H9 (cell line): ENCODE measurements around the gene NR1I2. TPM values are rescaled to one million over a fixed set of nuclear protein-coding genes. Genes with fewer than 3 reads are reported as not detected.

ENCODE experiments used
- DNase-seq: peaks from one replicate; pipeline ENCODE4 v3.0.0-alpha.2; 2017
- H2AFZ ChIP-seq: one replicate; pipeline ENCODE4 v1.6.1; 2013; ENCODE audit warnings: mild to moderate bottlenecking, low read length, control low read depth, moderate library complexity
- H2AK5ac ChIP-seq: 2 replicates; pipeline ENCODE4 v1.6.1; 2013; ENCODE audit warnings: low read length, control low read depth, mixed read lengths; ENCODE audit not compliant: insufficient read length
- H2BK120ac ChIP-seq: one replicate; pipeline ENCODE4 v1.6.1; 2013; ENCODE audit warnings: low read depth, mild to moderate bottlenecking, low read length, control low read depth, inconsistent platforms; ENCODE audit not compliant: poor library complexity, severe bottlenecking
- H2BK12ac ChIP-seq: 2 replicates; pipeline ENCODE4 v1.6.1; 2013; ENCODE audit warnings: low read length, control low read depth, mixed read lengths, low read depth; ENCODE audit not compliant: insufficient read length
- H2BK15ac ChIP-seq: 2 replicates; pipeline ENCODE4 v1.6.1; 2013; ENCODE audit warnings: low read depth, low read length, control low read depth
- H2BK20ac ChIP-seq: one replicate; pipeline ENCODE4 v1.6.1; 2013; ENCODE audit warnings: low read depth, mild to moderate bottlenecking, low read length, control low read depth, inconsistent platforms; ENCODE audit not compliant: poor library complexity, severe bottlenecking
- H2BK5ac ChIP-seq: 2 replicates; pipeline ENCODE4 v1.6.1; 2013; ENCODE audit warnings: low read length, control low read depth, mixed read lengths; ENCODE audit not compliant: insufficient read length
- H3K14ac ChIP-seq: 2 replicates; pipeline ENCODE4 v1.6.1; 2013; ENCODE audit warnings: low read length, control low read depth; ENCODE audit not compliant: insufficient read depth
- H3K18ac ChIP-seq: 2 replicates; pipeline ENCODE4 v1.6.1; 2013; ENCODE audit warnings: low read depth, mild to moderate bottlenecking, mixed read lengths, low read length, control low read depth; ENCODE audit not compliant: insufficient read length
- H3K23ac ChIP-seq: 2 replicates; pipeline ENCODE4 v1.6.1; 2013; ENCODE audit warnings: low read length, control low read depth, mixed read lengths, low read depth; ENCODE audit not compliant: insufficient read length
- H3K23me2 ChIP-seq: 2 replicates; pipeline ENCODE4 v1.6.1; 2013; ENCODE audit warnings: low read depth, mild to moderate bottlenecking, mixed read lengths, low read length, control low read depth; ENCODE audit not compliant: insufficient read length, poor library complexity, severe bottlenecking
- H3K27ac ChIP-seq: 2 replicates; pipeline ENCODE4 v1.5.1; 2013; ENCODE audit warnings: low read length, control low read depth, mixed read lengths, low read depth; ENCODE audit not compliant: insufficient read length
- H3K27me3 ChIP-seq: 2 replicates; pipeline ENCODE4 v1.6.1; 2013; ENCODE audit warnings: low read length, control low read depth, inconsistent platforms; ENCODE audit not compliant: insufficient read depth
- H3K4ac ChIP-seq: 2 replicates; pipeline ENCODE4 v1.6.1; 2013; ENCODE audit warnings: low read depth, mild to moderate bottlenecking, control low read depth, inconsistent platforms, low read length, moderate library complexity
- H3K4me1 ChIP-seq: 2 replicates; pipeline ENCODE4 v1.6.1; 2013; ENCODE audit warnings: low read length, control low read depth, inconsistent platforms; ENCODE audit not compliant: insufficient read depth
- H3K4me2 ChIP-seq: 2 replicates; pipeline ENCODE4 v1.6.1; 2013; ENCODE audit warnings: low read length, control low read depth, mixed read lengths; ENCODE audit not compliant: insufficient read length, insufficient read depth
- H3K56ac ChIP-seq: 2 replicates; pipeline ENCODE4 v1.6.1; 2013; ENCODE audit warnings: low read depth, mild to moderate bottlenecking, mixed read lengths, low read length, control low read depth; ENCODE audit not compliant: insufficient read length
- H3K79me1 ChIP-seq: 2 replicates; pipeline ENCODE4 v1.6.1; 2013; ENCODE audit warnings: low read depth, mild to moderate bottlenecking, moderate library complexity, low read length, control low read depth, inconsistent platforms; ENCODE audit not compliant: insufficient read depth, poor library complexity, severe bottlenecking
- H3K79me2 ChIP-seq: 2 replicates; pipeline ENCODE4 v1.6.1; 2013; ENCODE audit warnings: low read length, control low read depth, inconsistent platforms; ENCODE audit not compliant: insufficient read depth
- H3K9ac ChIP-seq: 2 replicates; pipeline ENCODE4 v1.6.1; 2013; ENCODE audit warnings: low read length, control low read depth, mixed read lengths; ENCODE audit not compliant: insufficient read length; ENCODE audit errors: extremely low read depth
- H3K9me3 ChIP-seq: one replicate; pipeline ENCODE4 v1.6.1; 2013; ENCODE audit warnings: low read depth, low read length, inconsistent platforms; ENCODE audit not compliant: control insufficient read depth
- H3T11ph ChIP-seq: one replicate; pipeline ENCODE4 v1.6.1; 2013; ENCODE audit warnings: mild to moderate bottlenecking, low read length, control low read depth, inconsistent platforms
- H4K20me1 ChIP-seq: one replicate; pipeline ENCODE4 v1.6.1; 2013; ENCODE audit not compliant: control insufficient read depth, insufficient read length, insufficient read depth
- H4K5ac ChIP-seq: 2 replicates; pipeline ENCODE4 v1.6.1; 2013; ENCODE audit warnings: low read depth, mild to moderate bottlenecking, mixed read lengths, low read length, control low read depth; ENCODE audit not compliant: insufficient read length
- H4K8ac ChIP-seq: replicated peaks from 2 replicates; pipeline ENCODE4 v1.6.1; 2013; ENCODE audit warnings: low read length, control low read depth, mixed read lengths, low read depth; ENCODE audit not compliant: insufficient read length
- H4K91ac ChIP-seq: 2 replicates; pipeline ENCODE4 v1.6.1; 2013; ENCODE audit warnings: low read depth, mild to moderate bottlenecking, moderate library complexity, mixed read lengths, low read length, control low read depth; ENCODE audit not compliant: insufficient read length
- H3K27ac Mint-ChIP-seq, 3 experiments: 2 replicates in 2 of 3; 3 replicates in 1 of 3; pipeline ENCODE4 v1.8.0; 2020 to 2021; ENCODE audit warnings: mixed read lengths in 3 of 3, mild to moderate bottlenecking in 1 of 3, moderate library complexity in 1 of 3
- H3K27me3 Mint-ChIP-seq: 2 replicates; pipeline ENCODE4 v1.8.0; 2021; ENCODE audit warnings: low read depth, mild to moderate bottlenecking, moderate library complexity, mixed read lengths
- H3K36me3 Mint-ChIP-seq, 3 experiments: 2 replicates in 2 of 3; 3 replicates in 1 of 3; pipeline ENCODE4 v1.8.0; 2020 to 2021; ENCODE audit warnings: low read depth in 3 of 3, mixed read lengths in 3 of 3; ENCODE audit not compliant: insufficient read depth in 1 of 3
- H3K4me1 Mint-ChIP-seq, 2 experiments: 2 replicates each; pipeline ENCODE4 v1.8.0; 2020; ENCODE audit warnings: mixed read lengths in 2 of 2
- H3K4me3 Mint-ChIP-seq, 2 experiments: 2 replicates in 1 of 2; 3 replicates in 1 of 2; pipeline ENCODE4 v1.8.0; 2020 to 2021; ENCODE audit warnings: mild to moderate bottlenecking in 2 of 2, mixed read lengths in 2 of 2, moderate library complexity in 1 of 2
- H3K9me3 Mint-ChIP-seq, 2 experiments: 2 replicates in 1 of 2; 3 replicates in 1 of 2; pipeline ENCODE4 v1.8.0; 2020; ENCODE audit warnings: mild to moderate bottlenecking in 2 of 2, mixed read lengths in 2 of 2, moderate library complexity in 1 of 2
- WGBS: extraction: QIAGEN DNeasy Blood & Tissue Kit; methylation state at CpG from one replicate; pipeline ENCODE4 v1.1.7; 2013; ENCODE audit warnings: missing lambda C conversion rate, low lambda C conversion rate, mixed read lengths; ENCODE audit not compliant: insufficient read length; ENCODE audit errors: extremely low coverage; 5-methylcytosine and 5-hydroxymethylcytosine counted together
- total RNA-seq: library from RNA; stranded (reverse); gene quantifications from 2 replicates; pipeline ENCODE4 v1.2.1, GENCODE V29; 2021
- TF ChIP-seq, protein P1 (sequence below): fragments of 200-600 bp; sonication (generic); conservative IDR thresholded peaks from 3 replicates; pipeline ENCODE4 v1.8.0; 2021; ENCODE audit warnings: antibody characterized with exemption, mild to moderate bottlenecking

The NR1I2 gene
- total RNA-seq, 1 experiment from 2014 or later = not detected

DNA sequence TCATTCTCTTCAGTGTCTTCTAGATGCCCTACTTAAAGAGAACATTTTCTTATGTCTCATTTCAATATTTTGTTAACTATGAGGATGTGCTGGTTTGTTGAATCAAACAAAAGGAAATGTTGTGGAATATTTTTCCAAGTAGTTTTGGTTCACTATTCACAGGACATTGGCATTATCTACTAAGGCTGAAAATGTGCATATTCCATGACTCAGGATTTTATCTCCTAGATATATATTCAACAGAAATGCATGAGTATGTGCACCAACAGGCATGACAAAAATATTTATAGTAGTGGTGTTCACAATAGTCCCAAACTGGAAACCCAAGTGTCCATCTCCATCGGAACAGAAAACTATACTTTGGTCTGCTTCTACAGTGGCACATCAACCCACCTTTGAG lies 16.7 kb upstream of the NR1I2 start:
- no peak overlapping the region for H3K27ac ChIP-seq
- no peak overlapping the region for H4K8ac ChIP-seq

More for the DNA sequence above, 16.7 kb upstream of the NR1I2 start:
- no peak overlapping the region for H3K9ac ChIP-seq
- Mint-ChIP-seq H3K27me3 (no peaks in the 10 kb centered on the region; the same call in 1 of the 2 replicates), H3K27ac (no peak overlapping the region), H3K4me3 (no peak overlapping the region), H3K4me1 (no peaks in the 10 kb centered on the region), H3K9me3 (peaks cover 0 to 5% of the 10 kb centered on the region in 2 experiments; a peak in 4 of 5 replicates), H3K36me3 (no peaks in the 10 kb centered on the region; a peak in 1 of 7 replicates)
- H3T11ph ChIP-seq = no peak overlapping the region
- no peak overlapping the region for H2BK5ac ChIP-seq
- no peak overlapping the region for H3K4ac ChIP-seq
- no peaks in the 10 kb centered on the region for H3K23me2 ChIP-seq
- H2BK20ac ChIP-seq = no peak overlapping the region
- H3K27me3 ChIP-seq = no peaks in the 10 kb centered on the region
- no peak overlapping the region for H3K23ac ChIP-seq
- H4K5ac ChIP-seq = no peak overlapping the region
- H3K79me1 ChIP-seq = no peaks in the 10 kb centered on the region
- H3K4me2 ChIP-seq = no peak overlapping the region
- H4K91ac ChIP-seq = no peak overlapping the region
- no peak overlapping the region for H3K14ac ChIP-seq
- no peaks in the 10 kb centered on the region for H3K9me3 ChIP-seq
- H2AK5ac ChIP-seq = no peak overlapping the region
- no peaks in the 10 kb centered on the region for H3K4me1 ChIP-seq
- H2BK12ac ChIP-seq = no peak overlapping the region
- H4K20me1 ChIP-seq = no peaks in the 10 kb centered on the region
- no peak overlapping the region for H2AFZ ChIP-seq
- no peaks in the 10 kb centered on the region for H3K79me2 ChIP-seq
- no peak overlapping the region for H2BK15ac ChIP-seq
- no peak for DNase-seq
- no peak overlapping the region for H3K18ac ChIP-seq
- no peak overlapping the region for H2BK120ac ChIP-seq
- no CpG with 5 or more reads among the region's 1 CpG for WGBS
- TF ChIP-seq, protein P1, sequence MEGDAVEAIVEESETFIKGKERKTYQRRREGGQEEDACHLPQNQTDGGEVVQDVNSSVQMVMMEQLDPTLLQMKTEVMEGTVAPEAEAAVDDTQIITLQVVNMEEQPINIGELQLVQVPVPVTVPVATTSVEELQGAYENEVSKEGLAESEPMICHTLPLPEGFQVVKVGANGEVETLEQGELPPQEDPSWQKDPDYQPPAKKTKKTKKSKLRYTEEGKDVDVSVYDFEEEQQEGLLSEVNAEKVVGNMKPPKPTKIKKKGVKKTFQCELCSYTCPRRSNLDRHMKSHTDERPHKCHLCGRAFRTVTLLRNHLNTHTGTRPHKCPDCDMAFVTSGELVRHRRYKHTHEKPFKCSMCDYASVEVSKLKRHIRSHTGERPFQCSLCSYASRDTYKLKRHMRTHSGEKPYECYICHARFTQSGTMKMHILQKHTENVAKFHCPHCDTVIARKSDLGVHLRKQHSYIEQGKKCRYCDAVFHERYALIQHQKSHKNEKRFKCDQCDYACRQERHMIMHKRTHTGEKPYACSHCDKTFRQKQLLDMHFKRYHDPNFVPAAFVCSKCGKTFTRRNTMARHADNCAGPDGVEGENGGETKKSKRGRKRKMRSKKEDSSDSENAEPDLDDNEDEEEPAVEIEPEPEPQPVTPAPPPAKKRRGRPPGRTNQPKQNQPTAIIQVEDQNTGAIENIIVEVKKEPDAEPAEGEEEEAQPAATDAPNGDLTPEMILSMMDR = no peak
- no peak overlapping the region for H3K56ac ChIP-seq
